GM18868 (cell line): ENCODE measurements around the gene BEND6.
"Not testable (repeated sequence)": the region's sequence is repeated elsewhere in the genome, so short reads cannot be mapped to it uniquely, and the experiment has no call there.

Experiments
- ATAC-seq: cut with Tn5 transposase; IDR thresholded peaks from one replicate; pipeline ENCODE4 v1.9.1; 2021; ENCODE audit warnings: mild to moderate bottlenecking, moderate library complexity; ENCODE audit not compliant: unreplicated experiment

The BEND6 gene

GRCh38 chr6:57026001-57026400, 71.1 kb downstream of the BEND6 start:
- ATAC-seq: no peak

- ATAC-seq: no peak
Measured at GRCh38 chr6:57027301-57027700, 72.4 kb downstream of the BEND6 start.

- ATAC-seq: no peak
Measured at GRCh38 chr6:57029213-57029612, 74.3 kb downstream of the BEND6 start.

GRCh38 chr6:57033228-57033627, 78.3 kb downstream of the BEND6 start:
- ATAC-seq: no peak

GRCh38 chr6:57035549-57035948, 80.6 kb downstream of the BEND6 start:
- no peak for ATAC-seq

GRCh38 chr6:57038906-57039305, 84.0 kb downstream of the BEND6 start:
- no peak for ATAC-seq

- peak; percentile 39 for ATAC-seq
Measured at GRCh38 chr6:57040011-57040410, 85.1 kb downstream of the BEND6 start.

GRCh38 chr6:57044061-57044460, 89.2 kb downstream of the BEND6 start:
- not testable (repeated sequence) for ATAC-seq

- ATAC-seq: no peak
Measured at GRCh38 chr6:57044568-57044967, 89.7 kb downstream of the BEND6 start.

GRCh38 chr6:57046332-57047256, 91.7 kb downstream of the BEND6 start, which contains the start of gene KIAA1586:
TSS of gene KIAA1586 (plus strand) at chr6:57046693. CDS start at chr6:57046756, 63 bp downstream.
- peak; percentile 97 for ATAC-seq

GRCh38 chr6:57047257-57047585, 92.3 kb downstream of the BEND6 start:
- peak; percentile 29 for ATAC-seq

GRCh38 chr6:57047859-57048258, 93.0 kb downstream of the BEND6 start:
- not testable (repeated sequence) for ATAC-seq

GRCh38 chr6:57048577-57048976, 93.7 kb downstream of the BEND6 start:
- ATAC-seq: no peak

- ATAC-seq: no peak
Measured at GRCh38 chr6:57063847-57064246, 108.9 kb downstream of the BEND6 start.

- no peak for ATAC-seq
Measured at GRCh38 chr6:57064809-57065208, 109.9 kb downstream of the BEND6 start.

- no peak for ATAC-seq
Measured at GRCh38 chr6:57068061-57068460, 113.2 kb downstream of the BEND6 start.

GRCh38 chr6:57069228-57069627, 114.3 kb downstream of the BEND6 start:
- no peak for ATAC-seq

- ATAC-seq: no peak
Measured at GRCh38 chr6:57069920-57070331, 115.0 kb downstream of the BEND6 start.

GRCh38 chr6:57072108-57072507, 117.2 kb downstream of the BEND6 start:
- no peak for ATAC-seq

- ATAC-seq: no peak
Measured at GRCh38 chr6:57074383-57074782, 119.5 kb downstream of the BEND6 start.

- no peak for ATAC-seq
Measured at GRCh38 chr6:57075092-57075491, 120.2 kb downstream of the BEND6 start.
